HCT116 (cell line): ENCODE measurements around the gene LSMEM2.

Source experiments
- ATF3 ChIP-seq: IDR thresholded peaks from 2 replicates; pipeline ENCODE4 v1.6.1; 2012
- CEBPB ChIP-seq: IDR thresholded peaks from 2 replicates; pipeline ENCODE4 v1.6.1; 2012; ENCODE audit warnings: low read depth
- CTCF ChIP-seq, 3 experiments: fragments of 200-600 bp in 1 of 3; sonication (generic) in 1 of 3; IDR thresholded peaks in 2 of 3; conservative IDR thresholded peaks in 1 of 3; 2 replicates each; pipeline ENCODE4 v1.5.1; 2012 to 2017; ENCODE audit warnings: low read depth in 2 of 3, low read length in 2 of 3, antibody characterized with exemption in 1 of 3, borderline replicate concordance in 1 of 3, control low read depth in 1 of 3, mild to moderate bottlenecking in 1 of 3, mixed read lengths in 1 of 3, mixed run types in 1 of 3, moderate library complexity in 1 of 3; ENCODE audit not compliant: insufficient read depth in 1 of 3
- EZH2 ChIP-seq: fragments of 200-600 bp; sonication (generic); IDR thresholded peaks from 2 replicates; pipeline ENCODE4 v1.6.1; 2017; ENCODE audit warnings: antibody characterized with exemption, mixed run types
- JUND ChIP-seq: IDR thresholded peaks from 2 replicates; pipeline ENCODE4 v1.6.1; 2012
- POLR2A ChIP-seq: IDR thresholded peaks from 2 replicates; pipeline ENCODE4 v1.7.0; 2011; ENCODE audit warnings: borderline replicate concordance; ENCODE audit not compliant: insufficient read depth, insufficient read length; ENCODE audit errors: extremely low read depth
- POLR2AphosphoS5 ChIP-seq: IDR thresholded peaks from 2 replicates; pipeline ENCODE4 v1.6.1; 2011; ENCODE audit warnings: mild to moderate bottlenecking, low read depth, low read length, moderate library complexity
- RAD21 ChIP-seq: IDR thresholded peaks from 2 replicates; pipeline ENCODE4 v1.6.1; 2012; ENCODE audit warnings: low read depth, mild to moderate bottlenecking
- REST ChIP-seq: IDR thresholded peaks from 2 replicates; pipeline ENCODE4 v1.6.1; 2012; ENCODE audit warnings: low read depth
- SIN3A ChIP-seq: IDR thresholded peaks from 2 replicates; pipeline ENCODE4 v1.6.1; 2012; ENCODE audit warnings: low read depth
- SP1 ChIP-seq: IDR thresholded peaks from 2 replicates; pipeline ENCODE4 v1.6.1; 2012; ENCODE audit warnings: low read depth
- SRF ChIP-seq: IDR thresholded peaks from 2 replicates; pipeline ENCODE4 v1.6.1; 2012; ENCODE audit warnings: low read depth
- YY1 ChIP-seq: IDR thresholded peaks from 2 replicates; pipeline ENCODE4 v1.6.1; 2011; ENCODE audit warnings: low read length, low read depth, moderate library complexity, mild to moderate bottlenecking; ENCODE audit not compliant: insufficient replicate concordance; ENCODE audit errors: extremely low read depth
- TF ChIP-seq, protein P1 (sequence below): IDR thresholded peaks from 2 replicates; pipeline ENCODE4 v1.6.1; 2011; ENCODE audit warnings: mild to moderate bottlenecking, low read length, moderate library complexity; ENCODE audit not compliant: insufficient replicate concordance; ENCODE audit errors: extremely low read depth

GRCh38 chr3:50267280-50267913 is 11.5 kb upstream of the LSMEM2 start:
- no peak for TF ChIP-seq YY1
- no peak for TF ChIP-seq CTCF (IDR thresholded peaks at IDR 0.05 in 2 of 3, conservative IDR thresholded peaks at IDR 0.05 in 1 of 3; ENCODE audit: borderline replicate concordance in 1 of 3, insufficient read depth in 1 of 3, low read depth in 2 of 3, low read length in 2 of 3)
- TF ChIP-seq POLR2A, result no peak
- TF ChIP-seq SIN3A, result no peak
- no peak for TF ChIP-seq CEBPB
- no peak for TF ChIP-seq REST
- TF ChIP-seq EZH2, result no peak
- no peak for TF ChIP-seq ATF3
- no peak for TF ChIP-seq SRF
- TF ChIP-seq, protein P1, sequence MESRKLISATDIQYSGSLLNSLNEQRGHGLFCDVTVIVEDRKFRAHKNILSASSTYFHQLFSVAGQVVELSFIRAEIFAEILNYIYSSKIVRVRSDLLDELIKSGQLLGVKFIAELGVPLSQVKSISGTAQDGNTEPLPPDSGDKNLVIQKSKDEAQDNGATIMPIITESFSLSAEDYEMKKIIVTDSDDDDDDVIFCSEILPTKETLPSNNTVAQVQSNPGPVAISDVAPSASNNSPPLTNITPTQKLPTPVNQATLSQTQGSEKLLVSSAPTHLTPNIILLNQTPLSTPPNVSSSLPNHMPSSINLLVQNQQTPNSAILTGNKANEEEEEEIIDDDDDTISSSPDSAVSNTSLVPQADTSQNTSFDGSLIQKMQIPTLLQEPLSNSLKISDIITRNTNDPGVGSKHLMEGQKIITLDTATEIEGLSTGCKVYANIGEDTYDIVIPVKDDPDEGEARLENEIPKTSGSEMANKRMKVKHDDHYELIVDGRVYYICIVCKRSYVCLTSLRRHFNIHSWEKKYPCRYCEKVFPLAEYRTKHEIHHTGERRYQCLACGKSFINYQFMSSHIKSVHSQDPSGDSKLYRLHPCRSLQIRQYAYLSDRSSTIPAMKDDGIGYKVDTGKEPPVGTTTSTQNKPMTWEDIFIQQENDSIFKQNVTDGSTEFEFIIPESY, result no peak
- TF ChIP-seq POLR2AphosphoS5, result peak; percentile 77
- TF ChIP-seq SP1, result no peak
- no peak for TF ChIP-seq RAD21
- no peak for TF ChIP-seq JUND
